ENCODE measurements around the gene MFN2.
"Not testable (repeated sequence)": the region's sequence is repeated elsewhere in the genome, so short reads cannot be mapped to it uniquely, and the experiment has no call there.

Gene MFN2

DNA sequence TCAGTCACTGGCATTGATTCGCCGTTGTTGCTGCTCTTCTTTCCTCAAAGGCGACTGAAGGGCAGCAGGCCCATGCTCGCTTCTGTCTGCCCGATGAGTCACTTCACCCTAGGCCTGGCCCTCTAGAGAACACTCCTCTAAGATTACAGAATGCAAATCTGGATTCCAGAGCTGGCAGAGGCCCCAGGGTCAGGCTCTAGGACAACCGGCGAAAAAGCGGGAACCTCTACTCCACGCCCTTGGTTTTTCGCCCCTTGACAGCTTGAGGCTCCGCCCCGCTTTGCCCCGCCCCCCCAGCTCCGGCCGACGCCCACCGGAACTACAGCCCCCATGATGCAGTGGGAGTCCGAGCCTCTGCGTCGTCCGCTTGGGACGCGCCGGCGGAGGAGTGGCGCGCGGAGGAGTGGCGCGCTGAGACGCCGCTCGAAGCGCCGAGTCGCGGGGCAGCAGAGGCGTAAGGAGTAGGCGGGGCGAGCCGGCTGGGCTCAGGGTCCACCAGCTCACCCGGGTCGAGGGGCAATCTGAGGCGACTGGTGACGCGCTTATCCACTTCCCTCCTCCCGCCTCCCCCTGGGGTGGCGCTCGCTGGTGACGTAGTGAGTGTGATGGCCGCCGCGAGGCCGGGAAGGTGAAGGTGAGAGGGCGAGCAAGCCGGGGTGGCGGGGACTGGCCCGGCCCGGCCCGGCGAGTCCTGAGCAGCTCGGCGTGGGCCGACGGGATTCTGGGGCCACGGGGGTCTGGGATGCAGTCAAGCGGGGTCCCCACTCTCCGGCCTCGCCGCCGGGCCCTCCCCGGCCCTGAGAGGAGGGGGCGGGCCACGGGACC lies at the start of gene MFN2:
MFN2 (plus strand) TSS at position 594 of the 825 bp plus-strand sequence. CDS start 8,725 bp downstream, outside the sequence.
- in situ Hi-C loops (cut with MboI; ENCODE audit: low sequenced_read_pairs): no loop called here

- in situ Hi-C loops (cut with MboI; ENCODE audit: low sequenced_read_pairs): no loop called here
Measured at GRCh38 chr1:11930571-11931445, 49.4 kb upstream of the MFN2 start.

- in situ Hi-C loops (cut with MboI; ENCODE audit: low sequenced_read_pairs): no loop called here
Measured at GRCh38 chr1:11931845-11932244, 48.4 kb upstream of the MFN2 start.

- in situ Hi-C loops (cut with MboI; ENCODE audit: low sequenced_read_pairs): no loop called here
Measured at GRCh38 chr1:11934302-11935056, 45.8 kb upstream of the MFN2 start, which contains the start of gene PLOD1. TSS of gene PLOD1 (plus strand) at chr1:11934717. CDS start at chr1:11934780, 63 bp downstream.

DNA sequence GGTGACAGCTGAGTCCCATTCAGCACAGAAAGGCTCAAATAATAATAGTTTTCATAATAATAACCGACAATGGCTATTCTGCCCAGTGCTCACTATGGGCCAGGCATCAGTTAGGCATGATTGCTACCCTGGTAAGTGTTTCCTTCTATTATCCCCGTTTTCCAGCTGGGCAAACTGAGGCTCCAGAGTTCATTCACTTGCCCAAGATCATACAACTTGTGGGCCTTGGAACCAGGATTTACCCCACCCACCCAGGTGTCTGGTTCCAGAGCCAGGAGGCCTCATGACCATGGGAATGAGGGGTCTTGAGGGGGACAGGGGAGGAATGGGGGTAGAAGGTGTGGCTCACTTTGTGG lies 45.2 kb upstream of the MFN2 start:
- in situ Hi-C loops (cut with MboI; ENCODE audit: low sequenced_read_pairs): no loop called here

DNA sequence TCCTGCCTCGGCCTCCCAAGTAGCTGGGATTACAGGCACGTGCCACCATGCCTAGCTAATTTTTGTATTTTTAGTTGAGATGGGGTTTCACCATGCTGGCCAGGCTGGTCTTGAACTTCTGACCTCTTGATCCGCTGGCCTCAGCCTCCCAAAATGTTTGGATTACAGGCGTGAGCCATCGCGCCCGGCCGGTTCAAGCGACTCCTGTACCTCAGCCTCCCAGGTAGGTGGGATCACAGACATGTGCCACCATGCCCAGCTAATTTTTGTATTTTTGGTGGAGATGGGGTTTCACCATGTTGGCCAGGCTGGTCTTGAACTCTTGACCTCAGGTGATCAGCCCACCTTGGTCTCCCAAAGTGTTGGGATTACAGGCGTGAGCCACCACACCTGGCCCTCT lies 44.5 kb upstream of the MFN2 start:
- in situ Hi-C loops (cut with MboI; ENCODE audit: low sequenced_read_pairs): not testable (repeated sequence)

GRCh38 chr1:11938722-11939526 lies 41.3 kb upstream of the MFN2 start:
- in situ Hi-C loops (cut with MboI; ENCODE audit: low sequenced_read_pairs): no loop called here

DNA sequence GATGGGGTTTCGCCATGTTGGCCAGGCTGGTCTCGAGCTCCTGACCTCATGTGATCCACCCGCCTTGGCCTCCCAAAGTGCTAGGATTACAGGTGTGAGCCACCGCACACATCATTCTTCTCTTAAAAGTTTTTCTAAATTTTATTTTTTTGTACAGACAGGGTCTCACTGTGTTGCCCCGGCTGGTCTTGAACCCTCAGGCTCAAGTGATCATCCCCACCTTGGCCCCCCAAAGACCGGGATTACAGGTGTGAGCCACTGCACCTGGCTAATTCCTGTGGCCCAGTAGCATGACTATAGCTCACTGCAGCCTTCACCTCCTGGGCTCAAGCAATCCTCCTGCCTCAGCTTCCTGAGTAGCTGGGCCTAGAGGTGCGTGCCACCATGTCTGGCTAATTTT lies 40.5 kb upstream of the MFN2 start:
- in situ Hi-C loops (cut with MboI; ENCODE audit: low sequenced_read_pairs): not testable (repeated sequence)

GRCh38 chr1:11940260-11940921 lies 39.9 kb upstream of the MFN2 start:
- in situ Hi-C loops (cut with MboI; ENCODE audit: low sequenced_read_pairs): no loop called here

DNA sequence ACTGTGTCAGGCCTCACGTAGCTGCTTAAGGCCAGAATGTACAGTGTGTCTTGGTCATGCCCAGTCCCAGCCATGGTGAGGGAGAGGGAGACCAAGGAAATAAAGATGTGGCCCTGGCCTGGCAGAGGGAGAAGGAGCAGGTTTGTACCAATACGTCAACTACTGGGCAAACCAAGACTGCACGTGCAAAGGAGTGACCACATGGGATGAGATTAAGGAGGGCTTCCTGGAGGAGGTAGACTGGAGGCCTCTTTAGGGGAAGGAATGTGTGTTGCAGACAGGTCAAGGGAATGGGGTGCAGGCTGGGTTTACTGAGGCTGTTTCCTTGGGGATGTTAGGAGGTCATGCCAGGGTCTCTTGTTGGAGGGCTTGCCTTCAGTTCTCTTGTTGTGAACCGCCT lies 38.0 kb upstream of the MFN2 start:
- in situ Hi-C loops (cut with MboI; ENCODE audit: low sequenced_read_pairs): no loop called here

GRCh38 chr1:11943619-11944018 lies 36.6 kb upstream of the MFN2 start:
- in situ Hi-C loops (cut with MboI; ENCODE audit: low sequenced_read_pairs): no loop called here

- in situ Hi-C loops (cut with MboI; ENCODE audit: low sequenced_read_pairs): no loop called here
Measured at GRCh38 chr1:11944358-11944931, 35.8 kb upstream of the MFN2 start.

GRCh38 chr1:11946647-11947046 lies 33.6 kb upstream of the MFN2 start:
- in situ Hi-C loops (cut with MboI; ENCODE audit: low sequenced_read_pairs): no loop called here

- in situ Hi-C loops (cut with MboI; ENCODE audit: low sequenced_read_pairs): no loop called here
Measured at GRCh38 chr1:11948822-11949458, 31.3 kb upstream of the MFN2 start.

GRCh38 chr1:11951901-11952300 lies 28.3 kb upstream of the MFN2 start:
- in situ Hi-C loops (cut with MboI; ENCODE audit: low sequenced_read_pairs): no loop called here

- in situ Hi-C loops (cut with MboI; ENCODE audit: low sequenced_read_pairs): no loop called here
Measured at GRCh38 chr1:11952455-11953109, 27.7 kb upstream of the MFN2 start.

- in situ Hi-C loops (cut with MboI; ENCODE audit: low sequenced_read_pairs): no loop called here
Measured at GRCh38 chr1:11955221-11955620, 25.0 kb upstream of the MFN2 start.

DNA sequence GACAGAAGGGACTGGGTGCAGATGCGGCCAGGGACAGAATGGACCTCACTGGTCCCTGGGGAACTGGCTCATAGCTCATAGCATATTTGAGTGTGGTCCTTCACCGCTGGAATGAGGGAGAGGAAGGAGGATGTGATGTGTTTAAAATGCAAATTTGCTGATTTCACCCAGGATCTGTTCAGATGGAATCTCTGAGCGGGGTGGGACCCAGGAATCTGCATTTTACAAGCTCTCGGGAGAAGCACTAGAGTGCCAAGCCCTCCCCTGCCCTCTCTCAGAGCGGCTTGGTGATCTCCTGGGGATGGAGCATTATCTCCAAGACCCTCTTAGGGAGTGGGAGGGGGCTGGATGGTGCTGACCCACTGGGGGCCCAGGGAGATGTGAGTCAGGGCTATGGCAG lies 22.8 kb upstream of the MFN2 start:
- in situ Hi-C loops (cut with MboI; ENCODE audit: low sequenced_read_pairs): no loop called here

Data from HL-60/S4 (cell line).